Tongue (tissue), 2 donors: ENCODE data around the gene FAM151B. TPM values are rescaled to one million over a fixed set of nuclear protein-coding genes. Genes with fewer than 3 reads are reported as not detected.
"Not testable (repeated sequence)": the region's sequence is repeated elsewhere in the genome, so short reads cannot be mapped to it uniquely, and the experiment has no call there.

Experiments used
- DNase-seq: peaks from one replicate; pipeline ENCODE4 v3.0.0-alpha.2; 2015
- total RNA-seq: library from RNA; depleted of rRNA; stranded (reverse); fragments of >200 nt; gene quantifications from one replicate; pipeline ENCODE4 v1.2.3, GENCODE V29; 2014

Gene FAM151B
- 9.8 TPM for total RNA-seq

GRCh38 chr5:80487829-80488721, at the start of gene FAM151B:
Gene FAM151B (plus strand): TSS chr5:80488100. CDS start chr5:80488124, 24 bp downstream.
- DNase-seq = peak; percentile 92

- no peak for DNase-seq
Observed at GRCh38 chr5:80438739-80439138, 49.2 kb upstream of the FAM151B start.

GRCh38 chr5:80439213-80439612, 48.7 kb upstream of the FAM151B start:
- no peak for DNase-seq

- no peak for DNase-seq
Observed at GRCh38 chr5:80442742-80443141, 45.2 kb upstream of the FAM151B start.

- DNase-seq = no peak
Observed at GRCh38 chr5:80453366-80453765, 34.5 kb upstream of the FAM151B start.

GRCh38 chr5:80463269-80463668, 24.6 kb upstream of the FAM151B start:
- no peak for DNase-seq

GRCh38 chr5:80466669-80467485, 21.0 kb upstream of the FAM151B start:
- DNase-seq = no peak

GRCh38 chr5:80468131-80468530, 19.8 kb upstream of the FAM151B start:
- DNase-seq = no peak

GRCh38 chr5:80470631-80471030, 17.3 kb upstream of the FAM151B start:
- DNase-seq = not testable (repeated sequence)

- DNase-seq = no peak
Observed at GRCh38 chr5:80474929-80475328, 13.0 kb upstream of the FAM151B start.

- no peak for DNase-seq
Observed at GRCh38 chr5:80479713-80480112, 8.2 kb upstream of the FAM151B start.

- DNase-seq = no peak
Observed at GRCh38 chr5:80480354-80480753, 7.5 kb upstream of the FAM151B start.

GRCh38 chr5:80481019-80481893, 6.6 kb upstream of the FAM151B start:
- no peak for DNase-seq

GRCh38 chr5:80482578-80482977, 5.3 kb upstream of the FAM151B start:
- DNase-seq = no peak

GRCh38 chr5:80483636-80484232, 4.2 kb upstream of the FAM151B start:
- DNase-seq = no peak

- DNase-seq = no peak
Observed at GRCh38 chr5:80487444-80487828, 464 bp upstream of the FAM151B start.

- DNase-seq = no peak
Observed at GRCh38 chr5:80491296-80491695, 3.4 kb downstream of the FAM151B start.

- DNase-seq = no peak
Observed at GRCh38 chr5:80492741-80493140, 4.8 kb downstream of the FAM151B start.

GRCh38 chr5:80493443-80493842, 5.5 kb downstream of the FAM151B start:
- not testable (repeated sequence) for DNase-seq

GRCh38 chr5:80495891-80496290, 8.0 kb downstream of the FAM151B start:
- DNase-seq = no peak

GRCh38 chr5:80502800-80503199, 14.9 kb downstream of the FAM151B start:
- no peak for DNase-seq

GRCh38 chr5:80503641-80504040, 15.7 kb downstream of the FAM151B start:
- no peak for DNase-seq
